IMR-90 (cell line): ENCODE data around the gene PHACTR3. TPM values are rescaled to one million over a fixed set of nuclear protein-coding genes. Genes with fewer than 3 reads are reported as not detected.

Source experiments
- ATAC-seq: fragments of 200-7000 bp; cut with Tn5 transposase; 2 replicates; pipeline ENCODE4 v1.9.1; 2020; ENCODE audit warnings: low read depth, mild to moderate bottlenecking, moderate library complexity
- BruUV-seq: library from RNA; stranded (reverse); fragments of 400-500 nt; replicated peaks from 2 replicates; lab custom pipeline; 2021; lab: Mats Ljungman, UMichigan
- CTCF ChIA-PET: fragments of 300-600 bp; formaldehyde crosslinking; extraction: SDS; loops from one replicate; lab custom pipeline; 2021; ENCODE audit warnings: antibody characterized with exemption; lab: Yijun Ruan, JAX
- POLR2A ChIA-PET: fragments of 300-600 bp; sonication (Branson Sonifier 250); formaldehyde crosslinking; loops from one replicate; lab custom pipeline; 2022; ENCODE audit warnings: antibody characterized with exemption; ENCODE audit not compliant: unreplicated experiment; lab: Charles Lee
- DNase-seq: peaks from one replicate; pipeline ENCODE4 v3.0.0; 2013
- H2AFZ ChIP-seq: replicated peaks from 2 replicates; pipeline ENCODE3; 2013; ENCODE audit warnings: low read length, mild to moderate bottlenecking; ENCODE audit not compliant: poor library complexity
- H2AK5ac ChIP-seq: 2 replicates; pipeline ENCODE4 v1.6.1; 2013; ENCODE audit warnings: low read depth, low read length, inconsistent platforms
- H2AK9ac ChIP-seq: replicated peaks from 2 replicates; pipeline ENCODE3; 2013; ENCODE audit warnings: mild to moderate bottlenecking, low read depth, low read length, moderate library complexity; ENCODE audit not compliant: poor library complexity
- H2BK120ac ChIP-seq: 2 replicates; pipeline ENCODE4 v1.6.1; 2013; ENCODE audit warnings: low read depth, low read length, inconsistent platforms
- H2BK15ac ChIP-seq: 3 replicates; pipeline ENCODE4 v1.6.1; 2013; ENCODE audit warnings: low read depth, low read length, inconsistent platforms
- H2BK20ac ChIP-seq: 2 replicates; pipeline ENCODE4 v1.6.1; 2013; ENCODE audit warnings: low read depth, mild to moderate bottlenecking, inconsistent platforms, low read length, moderate library complexity
- H2BK5ac ChIP-seq: 2 replicates; pipeline ENCODE4 v1.6.1; 2013; ENCODE audit warnings: mild to moderate bottlenecking, low read depth, low read length, inconsistent platforms; ENCODE audit not compliant: poor library complexity, severe bottlenecking
- H3K14ac ChIP-seq: replicated peaks from 2 replicates; pipeline ENCODE4 v1.6.1; 2013; ENCODE audit warnings: low read depth, low read length, inconsistent platforms
- H3K18ac ChIP-seq: 2 replicates; pipeline ENCODE4 v1.6.1; 2013; ENCODE audit warnings: low read depth, low read length, control low read depth
- H3K23ac ChIP-seq: 2 replicates; pipeline ENCODE4 v1.6.1; 2013; ENCODE audit warnings: low read depth, low read length, inconsistent platforms
- H3K27ac ChIP-seq: 2 replicates; pipeline ENCODE4 v1.5.1; 2013; ENCODE audit warnings: mild to moderate bottlenecking, control low read depth, low read length; ENCODE audit not compliant: insufficient read depth
- H3K27me3 ChIP-seq: 2 replicates; pipeline ENCODE4 v1.6.1; 2013; ENCODE audit warnings: low read length; ENCODE audit not compliant: control insufficient read depth, insufficient read depth
- H3K36me3 ChIP-seq: 2 replicates; pipeline ENCODE4 v1.6.1; 2013; ENCODE audit warnings: low read length, mixed read lengths; ENCODE audit not compliant: control insufficient read depth, insufficient read depth
- H3K4ac ChIP-seq: 2 replicates; pipeline ENCODE4 v1.6.1; 2013; ENCODE audit warnings: low read depth, low read length, inconsistent platforms
- H3K4me1 ChIP-seq: 2 replicates; pipeline ENCODE4 v1.6.1; 2013; ENCODE audit warnings: low read length, mixed read lengths; ENCODE audit not compliant: control insufficient read depth, insufficient read depth
- H3K4me2 ChIP-seq: 2 replicates; pipeline ENCODE4 v1.6.1; 2013; ENCODE audit warnings: low read depth, mild to moderate bottlenecking, control low read depth, low read length, moderate library complexity
- H3K4me3 ChIP-seq: 2 replicates; pipeline ENCODE4 v1.5.1; 2013; ENCODE audit warnings: low read depth, mild to moderate bottlenecking, control low read depth, low read length, moderate library complexity; ENCODE audit not compliant: insufficient read depth
- H3K56ac ChIP-seq: 2 replicates; pipeline ENCODE4 v1.6.1; 2013; ENCODE audit warnings: low read length, inconsistent platforms; ENCODE audit not compliant: insufficient read depth; ENCODE audit errors: extremely low read depth
- H3K79me1 ChIP-seq, 2 experiments: 2 replicates each; pipeline ENCODE4 v1.6.1; 2013; ENCODE audit warnings: low read length in 2 of 2, inconsistent platforms in 1 of 2, low read depth in 1 of 2
- H3K9ac ChIP-seq: 2 replicates; pipeline ENCODE4 v1.6.1; 2013; ENCODE audit warnings: low read depth, low read length, control low read depth
- H3K9me1 ChIP-seq: 2 replicates; pipeline ENCODE4 v1.6.1; 2013; ENCODE audit warnings: low read length, inconsistent platforms; ENCODE audit not compliant: insufficient read depth
- H3K9me3 ChIP-seq: 2 replicates; pipeline ENCODE4 v1.6.1; 2013; ENCODE audit warnings: low read length; ENCODE audit not compliant: control insufficient read depth, insufficient read depth
- H4K20me1 ChIP-seq: 2 replicates; pipeline ENCODE4 v1.6.1; 2013; ENCODE audit warnings: low read length, inconsistent platforms; ENCODE audit not compliant: insufficient read depth
- H4K5ac ChIP-seq: 2 replicates; pipeline ENCODE4 v1.6.1; 2013; ENCODE audit warnings: mild to moderate bottlenecking, low read depth, low read length, control low read depth
- H4K8ac ChIP-seq, 2 experiments: 2 replicates each; pipeline ENCODE4 v1.6.1; 2013; ENCODE audit warnings: low read depth in 2 of 2, low read length in 2 of 2, control low read depth in 1 of 2, inconsistent platforms in 1 of 2
- H4K91ac ChIP-seq: 2 replicates; pipeline ENCODE4 v1.6.1; 2013; ENCODE audit warnings: low read depth, low read length, inconsistent platforms; ENCODE audit not compliant: insufficient read depth
- BHLHE40 ChIP-seq: fragments of 150-350 bp; IDR thresholded peaks from 2 replicates; pipeline ENCODE4 v1.6.1; 2016; ENCODE audit warnings: mild to moderate bottlenecking, low read depth, low read length
- CEBPB ChIP-seq: IDR thresholded peaks from 2 replicates; pipeline ENCODE4 v1.6.1; 2012; ENCODE audit warnings: low read depth, low read length, improper control_type of control experiment
- CHD1 ChIP-seq: IDR thresholded peaks from 2 replicates; pipeline ENCODE4 v1.6.1; 2012; ENCODE audit warnings: low read depth, low read length, improper control_type of control experiment
- FOS ChIP-seq: fragments of 150-350 bp; IDR thresholded peaks from 2 replicates; pipeline ENCODE4 v1.6.1; 2016; ENCODE audit warnings: low read depth, low read length
- MAFK ChIP-seq: IDR thresholded peaks from 2 replicates; pipeline ENCODE4 v1.6.1; 2012; ENCODE audit warnings: low read depth, low read length, improper control_type of control experiment
- MAZ ChIP-seq: IDR thresholded peaks from 2 replicates; pipeline ENCODE4 v1.6.1; 2012; ENCODE audit warnings: low read depth, mild to moderate bottlenecking, low read length, improper control_type of control experiment, moderate library complexity, borderline replicate concordance
- MXI1 ChIP-seq: IDR thresholded peaks from 2 replicates; pipeline ENCODE4 v1.6.1; 2012; ENCODE audit warnings: low read depth, mild to moderate bottlenecking, low read length, moderate library complexity, borderline replicate concordance
- NFE2L2 ChIP-seq: fragments of 150-350 bp; IDR thresholded peaks from 2 replicates; pipeline ENCODE4 v1.6.1; 2016; ENCODE audit warnings: low read depth, mild to moderate bottlenecking, low read length
- RAD21 ChIP-seq: IDR thresholded peaks from 2 replicates; pipeline ENCODE4 v1.6.1; 2012; ENCODE audit warnings: low read length, improper control_type of control experiment
- RCOR1 ChIP-seq: IDR thresholded peaks from 2 replicates; pipeline ENCODE4 v1.6.1; 2012; ENCODE audit warnings: mild to moderate bottlenecking, low read length, improper control_type of control experiment; ENCODE audit not compliant: insufficient replicate concordance
- RFX5 ChIP-seq: IDR thresholded peaks from 2 replicates; pipeline ENCODE4 v1.8.0; 2012; ENCODE audit warnings: low read depth, mild to moderate bottlenecking, low read length, moderate library complexity
- SMC3 ChIP-seq: fragments of 150-350 bp; IDR thresholded peaks from 2 replicates; pipeline ENCODE4 v1.6.1; 2016; ENCODE audit warnings: low read depth, mild to moderate bottlenecking, antibody characterized with exemption, low read length, moderate library complexity
- WGBS, 2 experiments: methylation state at CpG; one replicate each; pipeline versions ENCODE4 v1.1.5 to v1.1.7; 2013; ENCODE audit warnings: missing lambda C conversion rate in 2 of 2; ENCODE audit not compliant: insufficient read length in 1 of 2; ENCODE audit errors: extremely low coverage in 2 of 2; 5-methylcytosine and 5-hydroxymethylcytosine counted together
- dilution Hi-C: fragments of 300-500 bp; cut with HindIII; formaldehyde crosslinking; loops from one replicate; pipeline ENCODE4 v1.14.3; 2018; ENCODE audit warnings: low sequenced_read_pairs; ENCODE audit not compliant: unreplicated experiment
- in situ Hi-C: fragments of 300-500 bp; cut with MboI; formaldehyde crosslinking; loops from 3 replicates; pipeline ENCODE4 v1.14.3; 2019; ENCODE audit warnings: low sequenced_read_pairs, inconsistent platforms, mixed read lengths
- intact Hi-C: fragments of 100-400 bp; cut with micrococcal nuclease; formaldehyde crosslinking; loops from 2 replicates; pipeline ENCODE4 v1.10.0; 2022
- polyA plus RNA-seq, 3 experiments: library from polyadenylated mRNA; depleted of rRNA; stranded (reverse); fragments of >200 nt; gene quantifications; 2 replicates each; pipeline ENCODE4 v1.2.3, GENCODE V29; 2012; ENCODE audit warnings: low replicate concordance in 1 of 3
- total RNA-seq: library from RNA; depleted of rRNA; stranded (reverse); fragments of >200 nt; gene quantifications from 2 replicates; pipeline ENCODE4 v1.2.3, GENCODE V29; 2012
- TF ChIP-seq, protein P1 (sequence below): conservative IDR thresholded peaks from 2 replicates; pipeline ENCODE4 v1.5.1; 2012; ENCODE audit warnings: mild to moderate bottlenecking, low read depth, low read length, improper control_type of control experiment
- TF ChIP-seq, protein P2 (sequence below): fragments of 150-350 bp; IDR thresholded peaks from 2 replicates; pipeline ENCODE4 v1.6.1; 2017; ENCODE audit warnings: mild to moderate bottlenecking, antibody characterized with exemption, low read length, low read depth
- TF ChIP-seq, protein P3 (sequence below): fragments of 150-350 bp; IDR thresholded peaks from 2 replicates; pipeline ENCODE4 v1.6.1; 2016; ENCODE audit warnings: low read depth, mild to moderate bottlenecking, low read length, moderate library complexity, borderline replicate concordance

The PHACTR3 gene
- total and polyA plus RNA-seq, 2 of the 4 experiments (the other 2 are of a cell fraction), result not detected

DNA sequence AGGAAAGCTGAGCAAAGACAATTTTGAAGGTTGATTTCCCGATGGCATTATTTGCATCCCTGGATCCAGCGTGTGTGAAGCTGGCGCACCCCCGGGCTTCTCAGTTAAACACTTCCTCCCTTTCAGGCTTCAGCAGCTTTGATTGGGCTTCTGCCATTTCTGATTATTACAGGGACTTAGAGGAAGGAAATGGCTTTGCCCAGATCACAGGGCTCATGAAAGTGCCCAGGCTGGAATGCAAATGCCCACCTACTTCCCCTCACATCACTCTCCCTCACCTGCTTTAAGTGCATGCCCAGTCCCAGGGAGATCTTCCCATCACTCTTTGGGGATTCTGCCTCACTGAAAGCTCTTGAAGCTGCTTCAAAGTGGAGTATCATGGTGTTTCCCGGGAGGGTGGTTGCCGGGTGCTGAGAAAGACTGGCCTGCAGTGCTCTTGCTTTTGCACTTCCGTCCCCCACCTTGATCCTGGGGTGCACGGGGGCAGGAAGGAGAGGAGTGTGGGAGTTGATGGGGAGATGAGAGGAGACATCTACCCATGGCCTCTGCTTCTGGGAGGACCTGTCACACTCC is 28.3 kb downstream of the PHACTR3 start:
- Histone ChIP-seq H3K9me1 (no peaks in the 10 kb centered on the region), H2AK5ac (no peak overlapping the region), H4K8ac (no peak overlapping the region), H3K27me3 (no peaks in the 10 kb centered on the region), H3K79me1 (no peaks in the 10 kb centered on the region), H3K36me3 (no peaks in the 10 kb centered on the region), H3K4me2 (no peak overlapping the region), H2BK15ac (no peak overlapping the region), H3K9ac (no peak overlapping the region), H3K23ac (no peak overlapping the region), H4K91ac (no peak overlapping the region), H2BK120ac (no peak overlapping the region), H3K18ac (no peak overlapping the region), H3K27ac (no peak overlapping the region), H2BK5ac (no peak overlapping the region), H4K5ac (no peak overlapping the region), H3K4me1 (no peaks in the 10 kb centered on the region), H4K20me1 (no peaks in the 10 kb centered on the region), H3K56ac (no peak overlapping the region), H2BK20ac (no peak overlapping the region), H2AK9ac (no peak overlapping the region), H3K4ac (no peak overlapping the region), H3K4me3 (no peak overlapping the region), H3K9me3 (peaks cover 29% of the 10 kb centered on the region), H3K14ac (no peak overlapping the region), H2AFZ (no peak overlapping the region)
- in situ Hi-C loops, result no loop called here
- CTCF ChIA-PET, result no interaction called here
- POLR2A ChIA-PET, result no interaction called here
- TF ChIP-seq, protein P1, sequence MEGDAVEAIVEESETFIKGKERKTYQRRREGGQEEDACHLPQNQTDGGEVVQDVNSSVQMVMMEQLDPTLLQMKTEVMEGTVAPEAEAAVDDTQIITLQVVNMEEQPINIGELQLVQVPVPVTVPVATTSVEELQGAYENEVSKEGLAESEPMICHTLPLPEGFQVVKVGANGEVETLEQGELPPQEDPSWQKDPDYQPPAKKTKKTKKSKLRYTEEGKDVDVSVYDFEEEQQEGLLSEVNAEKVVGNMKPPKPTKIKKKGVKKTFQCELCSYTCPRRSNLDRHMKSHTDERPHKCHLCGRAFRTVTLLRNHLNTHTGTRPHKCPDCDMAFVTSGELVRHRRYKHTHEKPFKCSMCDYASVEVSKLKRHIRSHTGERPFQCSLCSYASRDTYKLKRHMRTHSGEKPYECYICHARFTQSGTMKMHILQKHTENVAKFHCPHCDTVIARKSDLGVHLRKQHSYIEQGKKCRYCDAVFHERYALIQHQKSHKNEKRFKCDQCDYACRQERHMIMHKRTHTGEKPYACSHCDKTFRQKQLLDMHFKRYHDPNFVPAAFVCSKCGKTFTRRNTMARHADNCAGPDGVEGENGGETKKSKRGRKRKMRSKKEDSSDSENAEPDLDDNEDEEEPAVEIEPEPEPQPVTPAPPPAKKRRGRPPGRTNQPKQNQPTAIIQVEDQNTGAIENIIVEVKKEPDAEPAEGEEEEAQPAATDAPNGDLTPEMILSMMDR, result no peak
- TF ChIP-seq BHLHE40 (no peak), CEBPB (no peak), MAZ (no peak), RFX5 (no peak), NFE2L2 (no peak), MXI1 (no peak), SMC3 (no peak), CHD1 (no peak), RAD21 (no peak), RCOR1 (no peak), FOS (no peak), MAFK (no peak)
- TF ChIP-seq, protein P2, sequence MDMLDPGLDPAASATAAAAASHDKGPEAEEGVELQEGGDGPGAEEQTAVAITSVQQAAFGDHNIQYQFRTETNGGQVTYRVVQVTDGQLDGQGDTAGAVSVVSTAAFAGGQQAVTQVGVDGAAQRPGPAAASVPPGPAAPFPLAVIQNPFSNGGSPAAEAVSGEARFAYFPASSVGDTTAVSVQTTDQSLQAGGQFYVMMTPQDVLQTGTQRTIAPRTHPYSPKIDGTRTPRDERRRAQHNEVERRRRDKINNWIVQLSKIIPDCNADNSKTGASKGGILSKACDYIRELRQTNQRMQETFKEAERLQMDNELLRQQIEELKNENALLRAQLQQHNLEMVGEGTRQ, result no peak
- TF ChIP-seq, protein P3, sequence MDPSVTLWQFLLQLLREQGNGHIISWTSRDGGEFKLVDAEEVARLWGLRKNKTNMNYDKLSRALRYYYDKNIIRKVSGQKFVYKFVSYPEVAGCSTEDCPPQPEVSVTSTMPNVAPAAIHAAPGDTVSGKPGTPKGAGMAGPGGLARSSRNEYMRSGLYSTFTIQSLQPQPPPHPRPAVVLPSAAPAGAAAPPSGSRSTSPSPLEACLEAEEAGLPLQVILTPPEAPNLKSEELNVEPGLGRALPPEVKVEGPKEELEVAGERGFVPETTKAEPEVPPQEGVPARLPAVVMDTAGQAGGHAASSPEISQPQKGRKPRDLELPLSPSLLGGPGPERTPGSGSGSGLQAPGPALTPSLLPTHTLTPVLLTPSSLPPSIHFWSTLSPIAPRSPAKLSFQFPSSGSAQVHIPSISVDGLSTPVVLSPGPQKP, result no peak
- WGBS, 2 experiments, result no CpG with 5 or more reads among the region's 8 CpGs
- DNase-seq, result no peak
- dilution Hi-C loops, result no loop called here
- BruUV-seq, result no TSS peak
- intact Hi-C loops, result no loop called here
- ATAC-seq, result no peak
